ENCODE data around the gene DEFB129. TPM values are rescaled to one million over a fixed set of nuclear protein-coding genes. Genes with fewer than 3 reads are reported as not detected.

DEFB129 gene
- polyA plus RNA-seq, 1 donor from 2014 or later = not detected

GRCh38 chr20:210809-211502 lies 16.1 kb upstream of the DEFB129 start:
- Histone ChIP-seq H3K27me3 (ENCODE audit: insufficient read depth, low read depth, low read length) (peaks cover 10% of the 10 kb centered on the region), H3K27ac (ENCODE audit: low read length) (no peak overlapping the region), H3K4me2 (ENCODE audit: low read length) (no peak overlapping the region), H3K79me2 (replicated peaks; ENCODE audit: insufficient read depth, low read length) (no peaks in the 10 kb centered on the region), H3K9me2 (ENCODE audit: insufficient read depth, low read length) (no peaks in the 10 kb centered on the region), H2AFZ (ENCODE audit: low read depth, low read length) (no peak overlapping the region), H3K9ac (ENCODE audit: low read length) (no peak overlapping the region), H3K4me3 (ENCODE audit: low read length) (no peak overlapping the region), H4K20me1 (ENCODE audit: insufficient read depth) (no peaks in the 10 kb centered on the region), H3K9me3 (ENCODE audit: low read length) (no peaks in the 10 kb centered on the region), H3F3A (ENCODE audit: insufficient read depth, low read length, poor library complexity, severe bottlenecking) (no peaks in the 10 kb centered on the region), H3K36me3 (ENCODE audit: insufficient read depth, low read length) (no peaks in the 10 kb centered on the region)
- TF ChIP-seq TAF1 (IDR thresholded peaks at IDR 0.05; ENCODE audit: low read depth) = no peak
- no peak for TF ChIP-seq CTCF (IDR thresholded peaks at IDR 0.05; ENCODE audit: poor library complexity, severe bottlenecking)
- no peak for TF ChIP-seq EP300 (conservative IDR thresholded peaks at IDR 0.05; ENCODE audit: poor library complexity, severe bottlenecking)
- TF ChIP-seq MXI1 (conservative IDR thresholded peaks at IDR 0.05; ENCODE audit: poor library complexity, severe bottlenecking) = no peak
- TF ChIP-seq SMC3 (conservative IDR thresholded peaks at IDR 0.05; ENCODE audit: poor library complexity) = no peak
- TF ChIP-seq POLR2AphosphoS5 (IDR thresholded peaks at IDR 0.05) = no peak
- TF ChIP-seq RAD21 (conservative IDR thresholded peaks at IDR 0.05) = no peak
- TF ChIP-seq EZH2 (IDR thresholded peaks at IDR 0.05; ENCODE audit: borderline replicate concordance, insufficient read depth, low read length, poor library complexity, severe bottlenecking) = no peak
- TF ChIP-seq REST (IDR thresholded peaks at IDR 0.05; ENCODE audit: borderline replicate concordance) = no peak

- Histone ChIP-seq H3K27ac (ENCODE audit: low read length) (no peak overlapping the region), H3K9ac (ENCODE audit: low read length) (no peak overlapping the region), H3K4me2 (ENCODE audit: low read length) (no peak overlapping the region), H2AFZ (ENCODE audit: low read depth, low read length) (no peak overlapping the region), H4K20me1 (ENCODE audit: insufficient read depth) (no peaks in the 10 kb centered on the region), H3K27me3 (ENCODE audit: insufficient read depth, low read depth, low read length) (peaks cover 9% of the 10 kb centered on the region), H3K9me3 (ENCODE audit: low read length) (no peaks in the 10 kb centered on the region), H3F3A (ENCODE audit: insufficient read depth, low read length, poor library complexity, severe bottlenecking) (no peaks in the 10 kb centered on the region), H3K9me2 (ENCODE audit: insufficient read depth, low read length) (no peaks in the 10 kb centered on the region), H3K79me2 (replicated peaks; ENCODE audit: insufficient read depth, low read length) (no peaks in the 10 kb centered on the region), H3K4me3 (ENCODE audit: low read length) (no peak overlapping the region), H3K36me3 (ENCODE audit: insufficient read depth, low read length) (no peaks in the 10 kb centered on the region)
- TF ChIP-seq EZH2 (IDR thresholded peaks at IDR 0.05; ENCODE audit: borderline replicate concordance, insufficient read depth, low read length, poor library complexity, severe bottlenecking) = no peak
- TF ChIP-seq MXI1 (conservative IDR thresholded peaks at IDR 0.05; ENCODE audit: poor library complexity, severe bottlenecking) = no peak
- TF ChIP-seq EP300 (conservative IDR thresholded peaks at IDR 0.05; ENCODE audit: poor library complexity, severe bottlenecking) = no peak
- no peak for TF ChIP-seq TAF1 (IDR thresholded peaks at IDR 0.05; ENCODE audit: low read depth)
- no peak for TF ChIP-seq CTCF (IDR thresholded peaks at IDR 0.05; ENCODE audit: poor library complexity, severe bottlenecking)
Measured at GRCh38 chr20:214383-214782, 12.7 kb upstream of the DEFB129 start.
